ENCODE results near the gene CARHSP1.
"Not testable (repeated sequence)": the region's sequence is repeated elsewhere in the genome, so short reads cannot be mapped to it uniquely, and the experiment has no call there.

Gene CARHSP1

DNA sequence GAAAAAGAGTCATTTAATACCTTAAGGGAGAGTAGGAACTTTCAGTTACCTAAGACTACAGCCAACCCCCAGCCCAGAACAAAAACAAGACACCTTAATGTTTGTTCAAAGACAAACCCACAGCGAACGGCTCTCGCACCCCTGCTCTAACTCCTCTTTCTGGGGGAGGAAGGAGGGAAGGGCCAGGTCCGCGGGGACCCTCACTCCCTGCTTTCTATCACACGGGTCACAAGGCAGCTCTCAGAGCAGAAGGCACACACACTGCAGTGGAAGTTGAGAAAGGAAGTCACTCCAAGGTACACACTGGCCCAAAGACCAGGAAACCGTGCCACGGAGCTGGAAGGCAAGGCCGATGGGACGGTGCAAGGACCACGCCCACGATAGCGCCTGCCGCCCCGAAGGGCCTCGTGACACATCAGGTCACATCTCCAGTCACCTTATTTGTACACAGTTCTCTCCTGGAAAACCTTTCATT lies 23.3 kb upstream of the CARHSP1 start:
- no peak for DNase-seq

DNA sequence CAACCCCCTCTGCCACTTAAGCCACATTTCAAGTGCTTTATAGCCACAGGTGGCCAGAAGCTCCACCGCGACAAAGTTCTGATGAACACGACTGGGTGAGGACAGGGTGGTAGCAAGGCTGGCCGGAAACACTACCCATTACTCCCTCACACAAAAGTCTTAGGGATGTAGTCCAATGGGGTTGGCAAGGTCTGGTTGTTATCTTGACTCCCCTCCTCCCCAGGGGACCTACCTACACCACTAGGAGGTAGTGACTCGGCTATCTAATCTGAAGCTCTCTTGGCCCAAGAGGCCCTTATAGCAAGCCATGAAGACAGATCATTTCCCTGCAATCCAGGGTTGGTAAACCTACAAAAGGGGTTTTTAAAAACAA lies 21.7 kb upstream of the CARHSP1 start:
- DNase-seq, result no peak

DNA sequence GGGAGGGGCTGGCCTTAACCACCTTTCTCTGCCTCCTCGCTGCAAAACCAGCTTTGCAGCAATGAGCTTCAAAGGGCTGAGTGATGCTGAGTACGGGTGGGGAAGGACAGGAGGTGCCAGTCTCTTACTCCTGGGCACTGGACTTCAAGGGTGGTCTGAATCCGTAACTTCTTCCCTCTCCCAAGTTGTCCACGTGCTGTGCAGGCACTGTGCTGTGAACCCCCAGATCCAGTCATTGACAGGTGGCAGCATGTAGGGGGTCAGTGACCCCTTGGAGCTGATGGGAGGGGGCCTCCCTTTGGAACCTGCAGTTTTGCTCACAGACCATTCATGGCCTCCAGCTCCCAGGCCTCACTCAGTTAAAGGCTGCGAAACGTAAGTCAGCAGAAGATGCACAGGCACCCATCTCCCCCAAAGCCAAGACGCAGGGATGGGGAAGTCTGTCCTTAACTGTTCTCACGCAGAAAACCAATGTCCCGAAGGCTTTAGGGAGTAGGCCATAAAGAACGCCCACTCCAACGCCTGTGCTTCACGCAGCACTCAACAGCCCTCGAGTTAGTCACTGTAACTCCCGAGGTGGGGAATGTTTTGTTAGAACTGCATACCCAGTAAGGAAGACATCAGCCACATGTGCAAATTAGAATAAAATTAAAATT lies 21.2 kb upstream of the CARHSP1 start:
- DNase-seq, result no peak

DNA sequence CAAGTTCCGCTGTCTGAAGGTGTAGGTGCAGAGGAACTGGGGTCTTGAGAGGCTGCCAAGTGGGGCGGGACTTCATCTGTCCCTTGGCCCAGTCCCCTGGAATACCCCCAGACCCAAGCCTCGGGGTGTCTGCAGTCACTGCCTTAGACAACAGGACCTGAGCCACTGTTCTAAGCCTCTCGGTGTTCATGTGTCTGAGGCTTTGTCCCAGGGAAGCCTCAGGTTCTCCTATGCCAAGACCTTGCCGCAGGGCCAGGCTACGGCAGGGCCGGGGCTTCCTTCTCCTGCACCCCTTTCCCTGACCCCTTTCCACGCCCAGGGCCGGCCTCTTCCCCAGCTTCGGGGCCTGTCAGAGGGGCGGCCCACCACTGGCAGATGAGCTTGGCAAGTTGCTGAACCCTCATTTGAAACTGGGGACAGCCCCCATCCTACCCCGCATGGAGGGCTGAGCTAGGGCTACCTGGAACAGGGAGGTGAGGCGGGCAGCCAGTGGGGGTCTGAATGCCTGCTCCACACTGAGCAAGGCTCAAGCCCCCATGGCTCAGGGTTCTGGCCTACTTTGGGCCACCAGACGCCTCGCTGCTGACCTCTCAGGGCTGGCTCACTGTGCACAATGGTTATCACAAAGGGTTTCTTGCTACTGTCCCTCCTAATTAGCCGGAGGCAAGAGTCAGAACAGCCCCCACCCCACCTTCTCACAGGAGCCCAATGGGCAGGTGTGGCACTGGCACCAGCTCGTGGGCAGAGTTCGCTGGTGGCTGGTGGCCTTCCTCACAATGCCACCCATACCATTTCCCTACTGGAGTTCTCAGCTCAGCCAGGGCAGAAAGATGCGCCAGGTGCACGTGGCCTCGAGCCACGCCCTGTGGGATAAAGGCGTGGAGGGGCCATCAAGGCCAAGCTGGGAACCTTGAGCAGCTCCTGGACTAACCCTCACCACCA lies 20.4 kb upstream of the CARHSP1 start:
- no peak for DNase-seq

DNA sequence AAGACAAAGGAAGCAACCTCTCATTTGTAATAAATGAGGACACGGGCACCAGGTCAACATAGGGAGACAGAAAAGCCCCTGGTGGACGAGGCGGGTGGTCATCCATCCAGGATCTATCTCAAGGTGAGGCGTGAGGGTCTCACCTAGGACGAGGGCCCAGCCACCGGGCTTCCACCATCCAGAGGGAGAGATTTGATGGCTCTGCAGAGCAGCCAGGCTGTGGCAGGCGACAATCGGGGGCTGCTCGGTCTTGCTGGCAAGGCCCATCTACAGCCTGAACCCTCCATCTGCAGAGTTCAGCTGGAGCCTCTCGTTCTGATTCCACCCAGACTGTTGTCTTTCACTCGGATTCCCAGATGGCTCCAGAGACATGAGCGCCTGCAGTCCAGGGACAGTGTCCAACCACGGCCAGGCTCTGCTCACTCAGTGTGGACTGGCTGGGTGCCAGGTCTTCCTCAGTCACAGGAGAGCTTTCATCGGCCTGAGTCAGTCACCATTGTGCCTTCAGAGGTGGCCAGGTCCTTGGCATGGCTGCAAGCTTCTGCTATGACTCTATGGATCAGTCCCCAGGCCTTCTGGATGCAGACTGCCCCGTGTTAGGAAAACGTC lies 19.2 kb upstream of the CARHSP1 start:
- DNase-seq, result no peak

DNA sequence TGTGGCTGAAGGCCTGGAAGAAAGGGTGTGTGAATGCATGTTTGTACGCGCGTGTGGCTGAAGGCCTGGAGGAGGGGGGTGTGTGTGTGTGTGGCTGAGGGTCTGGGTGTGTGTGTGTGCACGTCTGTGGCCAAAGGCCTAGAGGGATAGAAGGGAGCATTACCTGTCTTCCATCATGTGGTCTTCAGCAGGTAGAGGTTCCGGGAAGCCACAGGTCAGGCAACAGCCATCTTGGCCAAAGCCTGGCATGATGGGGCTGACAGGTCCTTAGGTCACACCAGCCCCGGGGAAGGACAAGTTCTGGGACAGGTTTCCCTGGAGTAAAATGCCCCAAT lies 18.6 kb upstream of the CARHSP1 start:
- DNase-seq, result no peak

DNA sequence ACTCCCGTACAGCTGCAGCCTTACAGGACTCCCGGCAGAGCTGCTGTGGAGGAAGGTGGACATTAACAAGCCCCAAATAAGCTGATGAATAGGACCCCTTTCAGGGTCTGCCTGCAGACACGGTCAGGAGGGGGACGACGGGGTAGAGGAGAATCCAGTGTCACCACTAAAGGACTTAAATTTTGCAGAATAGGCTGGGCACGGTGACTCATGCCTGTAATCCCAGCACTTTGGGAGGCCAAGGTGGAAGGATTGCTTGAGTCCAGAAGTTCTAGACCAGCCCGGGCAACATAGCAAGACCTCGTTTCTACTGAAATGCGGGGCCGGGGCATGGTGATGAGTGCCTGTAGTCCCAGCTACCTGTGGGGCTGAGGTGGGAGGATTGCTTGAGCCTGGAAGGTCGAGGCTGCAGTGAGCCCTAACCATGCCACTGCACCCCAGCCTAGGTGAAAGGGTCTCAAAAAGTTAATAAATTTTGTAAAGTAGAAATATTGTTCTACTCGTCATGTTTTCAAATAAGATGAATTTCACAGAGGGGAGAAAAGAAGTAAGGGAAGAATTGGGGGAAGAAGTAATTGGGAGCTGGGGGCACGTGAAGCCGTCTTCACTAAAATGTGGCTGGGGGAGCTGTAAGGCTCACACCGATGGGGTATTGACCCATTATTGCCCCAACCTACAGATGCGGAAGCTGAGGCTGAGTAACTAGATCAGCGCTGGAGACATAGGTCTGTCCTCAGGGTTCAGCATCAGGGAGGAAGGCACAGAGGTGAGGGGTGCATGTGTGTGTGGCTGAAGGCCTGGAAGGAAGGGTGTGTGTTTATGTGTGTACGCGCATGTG lies 18.0 kb upstream of the CARHSP1 start:
- DNase-seq, result no peak

DNA sequence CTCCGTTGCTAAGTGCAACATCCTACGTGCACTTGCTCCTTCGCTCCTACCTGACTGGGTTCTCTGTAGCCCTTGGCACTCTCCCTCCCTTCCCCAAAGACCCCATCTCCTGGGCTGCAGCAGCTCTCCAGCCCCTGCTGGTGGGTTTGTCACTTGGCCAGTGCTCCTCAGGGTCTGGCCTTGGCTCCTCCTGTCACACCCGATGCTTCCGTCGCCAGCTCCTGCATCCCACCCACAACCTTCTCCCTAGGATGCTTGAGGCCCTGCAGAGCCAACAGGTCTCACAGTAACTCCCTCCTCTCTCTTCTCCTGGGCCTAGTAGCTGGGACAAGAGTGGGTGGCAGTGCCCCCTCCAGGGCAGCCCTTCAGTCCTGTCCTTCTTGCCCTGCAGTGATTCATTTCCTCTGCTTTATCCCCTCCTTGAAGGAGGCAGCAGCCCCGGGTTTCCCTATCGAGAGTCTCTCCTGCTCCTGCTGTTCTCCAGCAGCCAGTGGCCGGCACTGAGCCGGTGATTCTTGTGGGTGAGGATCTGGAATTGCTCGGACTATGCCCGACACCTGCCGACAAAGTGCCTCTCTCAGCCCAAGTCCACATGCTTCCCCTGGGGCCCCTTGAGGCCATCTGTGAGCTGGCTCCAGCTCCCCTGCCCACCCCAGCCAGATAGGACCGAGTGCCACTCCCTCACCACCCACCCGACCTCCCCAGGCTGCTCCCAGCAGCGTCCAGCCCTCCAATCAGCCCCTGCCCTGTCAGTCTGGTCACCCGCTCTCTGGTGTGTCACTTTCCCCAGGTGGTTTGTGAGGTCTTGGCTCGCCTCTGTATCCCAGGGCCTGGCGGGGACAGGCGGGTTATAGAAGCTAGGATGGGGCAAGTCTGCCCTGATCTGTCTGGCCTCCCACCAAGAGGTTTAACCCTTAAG lies 17.1 kb upstream of the CARHSP1 start:
- DNase-seq, result no peak

DNA sequence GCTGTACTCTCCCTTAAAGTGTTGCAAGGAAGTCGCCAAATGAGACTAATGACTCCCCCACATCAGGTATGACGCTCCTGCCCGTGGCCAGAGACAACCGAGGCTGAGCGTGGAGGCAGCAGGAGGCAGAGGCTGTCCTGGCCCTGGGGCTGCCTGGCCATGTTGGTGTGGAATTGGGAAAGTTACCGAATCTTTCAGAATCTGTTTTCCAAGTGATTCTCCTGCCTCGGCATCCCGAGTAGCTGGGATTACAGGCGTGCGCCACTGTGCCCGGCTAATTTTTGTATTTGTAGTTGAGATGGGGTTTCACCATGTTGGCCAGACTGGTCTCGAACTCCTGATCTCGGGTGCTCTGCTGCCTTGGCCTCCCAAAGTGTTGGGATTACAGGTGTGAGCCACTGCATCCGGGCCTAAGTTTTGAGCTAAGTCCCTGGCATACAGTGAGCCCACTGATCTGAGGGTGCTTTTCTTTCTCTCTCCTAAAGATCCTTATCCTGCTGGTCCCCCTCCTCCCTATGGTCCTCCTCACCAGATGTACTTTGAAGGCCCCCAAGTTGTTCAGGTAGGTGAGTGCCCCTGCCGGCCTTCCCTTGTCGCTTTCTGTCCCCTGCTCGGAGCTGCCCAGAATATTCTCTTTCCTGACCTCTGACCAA lies 14.0 kb upstream of the CARHSP1 start:
- DNase-seq, result no peak

DNA sequence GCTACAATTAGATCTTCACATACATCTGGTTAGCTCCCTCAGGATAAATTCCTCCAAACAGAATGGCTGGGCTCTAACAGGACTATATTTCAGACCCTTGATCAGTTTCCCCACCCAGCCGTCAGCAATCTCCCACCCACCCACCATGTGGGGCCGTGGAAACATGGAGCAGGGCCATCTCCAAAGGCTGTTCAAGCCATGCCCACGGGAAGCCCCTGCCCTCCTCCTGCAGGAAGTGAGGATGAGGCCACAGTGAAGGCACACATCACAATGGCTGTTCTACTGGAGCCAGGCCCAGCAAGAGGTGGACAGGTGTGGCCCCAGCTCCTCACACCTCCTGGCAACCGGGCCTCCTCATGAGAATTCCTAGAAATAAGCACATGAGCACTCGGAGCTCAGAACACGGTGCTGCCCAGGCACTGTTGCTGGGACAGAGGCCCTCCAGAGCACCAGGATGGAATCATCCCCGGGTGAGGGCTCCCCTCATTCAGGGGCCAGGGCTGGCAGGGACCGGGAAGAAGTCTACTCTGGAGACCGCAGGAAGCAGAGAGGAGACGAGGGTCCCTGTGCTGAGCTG lies 13.3 kb upstream of the CARHSP1 start, which contains the start of gene LITAFD:
Gene LITAFD (plus strand): TSS at position 311 of the 577 bp plus-strand sequence. CDS start 2,005 bp downstream, outside the sequence.
- no peak for DNase-seq

DNA sequence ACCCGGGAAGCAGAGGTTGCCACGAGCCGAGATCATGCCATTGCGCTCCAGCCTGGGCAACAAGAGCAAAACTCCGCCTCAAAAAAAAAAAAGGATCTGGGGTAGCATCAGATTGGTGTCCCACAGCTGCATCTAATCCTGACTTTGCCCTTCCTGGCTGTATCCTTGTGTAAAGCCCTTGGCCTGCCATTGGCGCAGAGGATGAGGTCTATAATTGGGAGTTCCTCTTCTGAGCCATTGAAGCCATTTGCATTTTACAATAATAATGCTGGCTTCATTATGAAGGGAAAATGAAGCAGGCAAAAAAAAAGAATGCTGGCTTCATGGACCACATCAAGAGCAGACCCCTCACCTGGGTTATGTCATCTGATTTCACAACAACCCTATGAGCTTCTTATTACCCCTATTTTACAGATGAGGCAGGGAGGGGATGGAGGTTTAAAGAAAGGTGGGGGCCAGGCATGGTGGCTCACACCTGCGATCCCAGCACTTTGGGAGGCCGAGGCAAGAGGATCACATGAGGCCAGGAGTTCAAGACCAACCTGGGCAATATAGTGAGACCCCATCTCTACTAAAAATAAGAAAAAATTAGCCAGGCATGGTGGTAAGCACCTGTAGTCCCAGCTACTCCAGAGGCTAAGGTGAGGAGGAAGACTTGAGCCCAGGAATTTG lies 12.2 kb upstream of the CARHSP1 start:
- DNase-seq, result no peak

DNA sequence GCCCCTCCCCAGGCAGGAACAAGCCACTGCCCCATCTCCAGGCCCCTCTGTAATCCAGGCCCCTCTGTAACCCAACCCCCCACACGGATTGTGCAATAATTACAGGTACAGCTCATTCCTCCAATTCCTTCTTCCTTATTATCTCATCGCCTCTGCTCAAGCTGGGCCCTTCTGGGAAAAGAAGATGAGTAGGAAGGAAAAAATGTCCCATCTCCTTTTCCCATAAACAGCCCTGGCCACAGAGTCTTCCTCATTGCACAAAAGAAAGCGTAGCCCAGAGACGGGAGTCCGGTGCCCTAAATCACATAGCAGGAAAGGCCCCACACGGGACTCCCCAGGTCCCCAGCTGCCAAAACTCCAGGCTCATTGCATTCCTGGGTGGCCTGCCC lies 9.7 kb upstream of the CARHSP1 start:
- DNase-seq, result peak; percentile 18

DNA sequence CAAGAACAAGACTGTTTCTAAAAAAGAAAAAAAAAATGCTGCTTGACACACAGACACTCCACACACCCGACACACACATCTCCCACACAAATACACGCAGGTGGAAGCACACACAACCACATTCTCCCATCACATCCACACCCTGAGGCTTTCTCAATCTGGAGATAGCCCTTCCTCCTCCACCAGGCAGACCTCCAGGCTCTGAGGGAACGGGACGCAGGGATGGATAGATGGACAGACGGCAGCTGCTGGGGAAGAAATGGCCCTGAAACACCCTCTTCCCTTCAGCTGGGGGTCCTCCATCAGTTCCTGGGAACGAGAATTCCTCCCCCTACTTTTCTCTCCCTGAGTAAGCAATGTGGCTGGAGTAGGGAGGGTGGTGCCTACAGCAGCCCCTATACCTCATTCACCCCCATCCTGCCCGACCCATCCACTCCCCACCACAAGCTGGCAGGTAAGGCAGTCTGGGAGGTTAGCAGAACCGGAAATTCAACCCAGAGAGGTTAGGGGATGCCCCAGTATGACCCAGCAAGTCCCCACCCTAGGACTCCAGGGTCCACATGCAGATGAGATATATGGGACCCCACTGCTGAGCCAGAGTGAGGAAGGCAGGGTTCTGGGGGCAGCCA lies 9.2 kb upstream of the CARHSP1 start:
- DNase-seq, result no peak

DNA sequence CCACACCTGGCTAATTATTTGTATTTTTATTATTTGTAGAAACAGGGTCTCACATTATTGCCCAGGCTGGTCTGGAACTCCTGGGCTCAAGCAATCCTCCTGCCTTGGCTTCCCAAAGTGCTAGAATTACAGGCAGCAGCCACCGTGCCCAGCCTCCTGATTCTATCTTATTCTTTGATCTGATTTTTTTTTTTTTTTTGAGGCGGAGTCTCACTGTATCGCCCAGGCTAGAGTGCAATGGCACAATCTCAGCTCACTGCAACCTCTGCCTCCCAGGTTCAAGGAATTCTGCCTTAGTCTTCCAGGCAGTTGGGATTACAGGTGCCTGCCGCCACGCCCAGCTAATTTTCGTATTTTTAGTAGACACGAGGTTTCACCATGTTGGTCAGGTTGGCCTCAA lies 6.5 kb upstream of the CARHSP1 start:
- not testable (repeated sequence) for DNase-seq

DNA sequence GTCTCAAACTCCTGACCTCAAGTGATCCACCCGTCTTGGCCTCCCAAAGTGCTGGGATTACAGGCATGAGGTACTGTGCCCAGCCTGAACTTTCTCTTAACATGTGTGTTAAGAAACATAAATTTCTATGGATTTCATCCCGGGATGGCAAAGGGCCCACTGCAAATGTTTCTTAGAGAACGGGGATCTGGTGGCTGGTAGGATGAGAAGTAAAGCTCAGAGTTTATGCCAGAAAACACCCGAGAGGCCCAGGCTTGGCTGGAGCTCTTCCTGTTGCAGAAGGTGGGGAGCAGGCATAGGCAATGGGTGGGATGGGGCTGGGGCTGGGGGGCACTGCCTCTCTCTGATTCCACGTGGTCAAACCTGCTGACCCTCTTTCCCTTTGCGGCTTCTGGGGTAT lies 5.6 kb upstream of the CARHSP1 start:
- peak; percentile 77 for DNase-seq

DNA sequence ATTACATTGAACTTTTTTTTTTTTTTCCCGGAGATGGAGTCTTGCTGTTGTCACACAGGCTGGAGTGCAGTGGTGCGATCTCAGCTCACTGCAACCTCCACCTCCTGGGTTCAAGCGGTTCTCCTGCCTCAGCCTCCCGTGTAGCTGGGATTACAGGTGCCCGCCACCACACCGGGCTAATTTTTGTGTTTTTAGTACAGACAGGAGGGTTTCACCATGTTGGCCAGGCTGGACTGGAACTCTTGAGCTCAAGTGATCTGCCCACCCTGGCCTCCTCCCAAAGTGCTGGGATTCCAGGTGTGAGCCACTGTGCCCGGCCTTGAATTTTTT lies 5.0 kb upstream of the CARHSP1 start:
- not testable (repeated sequence) for DNase-seq

DNA sequence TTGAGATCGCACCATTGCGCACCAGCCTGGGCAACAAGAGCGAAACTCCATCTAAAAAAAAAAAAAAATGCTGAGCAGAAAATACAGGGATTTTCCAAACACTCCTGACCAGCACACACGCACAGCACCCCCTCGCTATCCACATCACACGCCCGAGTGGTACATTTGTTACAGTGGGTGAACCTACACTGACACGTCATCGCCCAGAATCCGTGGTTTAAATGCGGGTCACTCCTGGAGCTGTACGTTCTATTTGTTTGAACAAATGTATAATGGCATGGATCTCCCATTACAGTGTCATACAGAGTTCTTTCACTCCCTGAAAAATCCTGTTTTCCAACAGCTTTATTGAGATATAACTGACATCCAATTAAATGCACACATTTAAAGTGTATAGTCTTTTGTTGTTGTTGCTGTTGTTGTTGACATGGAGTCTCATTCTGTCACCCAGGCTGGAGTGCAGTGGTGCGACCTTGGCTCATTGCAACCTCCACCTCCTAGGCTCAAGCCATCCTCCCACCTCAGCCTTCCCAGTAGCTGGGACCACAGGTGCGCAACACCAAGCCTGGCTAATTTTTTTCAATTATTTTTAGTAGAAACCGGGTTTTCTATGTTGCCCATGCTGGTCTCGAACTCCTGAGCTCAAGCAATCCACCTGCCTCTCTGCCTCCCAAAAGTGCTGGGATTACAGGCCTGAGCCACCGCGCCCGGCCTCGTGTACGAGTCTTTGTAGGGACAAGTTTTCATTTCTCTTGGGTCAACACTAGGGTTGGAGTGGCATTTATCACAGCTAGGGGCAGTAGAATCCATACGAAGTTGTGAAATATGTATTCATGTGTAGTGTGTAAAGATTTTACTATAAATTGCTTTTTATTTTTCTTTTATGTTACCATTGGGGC lies 4.4 kb upstream of the CARHSP1 start:
- DNase-seq, result no peak

DNA sequence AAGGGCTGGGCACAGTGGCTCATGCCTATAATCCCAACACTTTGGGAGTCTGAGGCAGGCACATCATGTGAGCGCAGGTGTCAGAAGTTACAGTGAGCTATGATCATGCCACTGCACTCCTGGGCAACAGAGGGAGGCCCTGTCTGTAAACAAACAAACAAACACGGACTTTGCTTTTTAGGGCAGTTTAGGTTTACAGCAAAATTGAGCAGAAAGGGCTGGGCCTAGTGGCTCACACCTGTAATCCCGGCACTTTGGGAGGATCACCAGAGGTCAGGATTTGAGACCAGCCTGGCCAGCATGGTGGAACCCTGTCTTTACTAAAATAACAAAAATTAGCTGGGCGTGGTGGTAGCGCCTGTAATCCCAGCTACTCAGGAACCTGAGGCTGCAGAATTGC lies 3.3 kb upstream of the CARHSP1 start:
- DNase-seq, result no peak

DNA sequence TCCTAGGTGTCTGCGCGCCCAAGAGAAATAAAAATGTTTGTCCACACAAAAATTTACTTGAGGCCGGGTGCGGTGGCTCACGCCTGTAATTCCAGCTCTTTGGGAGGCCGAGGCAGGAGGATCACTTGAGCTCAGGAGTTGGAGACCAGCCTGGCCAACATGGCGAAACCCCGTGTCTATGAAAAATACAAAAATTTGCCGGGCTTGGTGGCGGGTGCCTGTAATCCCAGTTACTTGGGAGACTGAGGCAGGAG lies 1.1 kb upstream of the CARHSP1 start:
- not testable (repeated sequence) for DNase-seq

Data from femur (tissue), 1 donor.